Measurements from ENCODE around the gene PLCD4. TPM values are rescaled to one million over a fixed set of nuclear protein-coding genes. Genes with fewer than 3 reads are reported as not detected.

The PLCD4 gene
- total and polyA plus RNA-seq, 2 of the 8 experiments (the other 6 are each of a cell fraction or from before 2014, with no cell fraction given) = 0.21 to 0.50 TPM

- TF ChIP-seq CHD7 (IDR thresholded peaks at IDR 0.05; ENCODE audit: insufficient replicate concordance, low read length) = no peak
- TF ChIP-seq FOSL1 (IDR thresholded peaks at IDR 0.05; ENCODE audit: insufficient read depth, low read depth, low read length) = no peak
Measured at GRCh38 chr2:218621007-218621406, 13.3 kb downstream of the PLCD4 start (continued).
